Measurements from ENCODE around the gene TIMM50. TPM values are rescaled to one million over a fixed set of nuclear protein-coding genes. Genes with fewer than 3 reads are reported as not detected.
A peak's percentile ranks its signal among the peaks of the same experiment; 100 is the strongest.

The TIMM50 gene
- total and polyA plus RNA-seq, 2 of the 13 experiments (the other 11 are each of a cell fraction or from before 2014, with no cell fraction given): 91.1 to 92.5 TPM

DNA sequence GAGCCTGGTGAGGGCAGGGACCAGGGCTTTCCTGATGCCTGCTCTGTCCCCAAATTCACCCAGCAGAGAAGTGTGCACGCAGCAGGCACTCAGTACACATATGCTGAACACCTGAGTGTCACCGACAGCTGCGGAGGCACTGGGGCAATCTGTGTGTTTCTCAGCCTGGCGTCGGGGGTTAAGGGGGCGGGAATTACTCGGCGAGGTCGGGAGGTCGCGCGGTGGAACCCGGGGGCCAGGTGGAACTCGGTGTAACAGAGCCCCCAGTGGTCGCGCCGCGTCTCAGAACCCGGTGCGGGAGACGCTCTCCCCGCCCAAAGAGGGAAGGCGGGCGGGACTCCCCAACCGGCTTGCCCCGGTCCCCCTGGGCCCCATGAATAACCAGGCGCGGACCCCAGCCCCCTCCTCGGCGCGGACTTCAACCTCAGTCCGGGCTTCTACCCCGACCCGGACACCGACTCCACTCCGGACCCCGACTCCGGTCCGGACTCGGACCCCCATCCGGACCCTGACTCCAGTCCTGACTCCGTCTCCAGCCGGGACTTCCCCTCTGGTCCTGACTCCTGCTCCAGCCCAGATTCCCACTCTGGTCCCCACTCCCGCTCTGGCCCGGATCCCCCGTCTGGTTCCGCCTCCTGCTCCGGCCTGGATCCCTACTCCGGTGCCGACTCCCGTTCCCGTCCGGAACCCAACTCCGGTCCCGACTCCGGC, 34.4 kb downstream of the TIMM50 start, which contains the start of gene SELENOV (continued):
- peak; percentile 47 for TF ChIP-seq SRSF1 (optimal IDR thresholded peaks at IDR 0.05; ENCODE audit: low read depth, low read length)
- no peak for TF ChIP-seq ONECUT2 (CRISPR knock-in tag; IDR thresholded peaks at IDR 0.05)
- 0 out of 2 replicates have a peak, but pooled peaks have one; percentile 15 for TF ChIP-seq PCBP1 (IDR thresholded peaks at IDR 0.05; ENCODE audit: borderline replicate concordance, low read depth, low read length)
- TF ChIP-seq ZNF740 (CRISPR knock-in tag; IDR thresholded peaks at IDR 0.05): no peak
- TF ChIP-seq ZMYM3 (CRISPR knock-in tag; IDR thresholded peaks at IDR 0.05): 0 out of 2 replicates have a peak, but pooled peaks have one; percentile 26
- TF ChIP-seq ZNF558 (CRISPR knock-in tag; IDR thresholded peaks at IDR 0.05; ENCODE audit: borderline replicate concordance): no peak
- TF ChIP-seq GFI1 (CRISPR knock-in tag; IDR thresholded peaks at IDR 0.05; ENCODE audit: borderline replicate concordance): peak; percentile 38; the same call in 1 of the 2 replicates
- no peak for TF ChIP-seq PREB (CRISPR knock-in tag; IDR thresholded peaks at IDR 0.05)
- peak in 1 of 2 experiments; percentile 22; a peak in 1 of 4 replicates for TF ChIP-seq NR2F1 (CRISPR knock-in tag; IDR thresholded peaks at IDR 0.05)
- TF ChIP-seq POLR2G (IDR thresholded peaks at IDR 0.05; ENCODE audit: low read depth, low read length): no peak
- TF ChIP-seq HMGXB4 (CRISPR knock-in tag; IDR thresholded peaks at IDR 0.05; ENCODE audit: borderline replicate concordance in 1 of 2, low read depth in 1 of 2): peak in 1 of 2 experiments; percentile 39; a peak in 1 of 4 replicates
- no peak for TF ChIP-seq ZFP41 (CRISPR knock-in tag; IDR thresholded peaks at IDR 0.05; ENCODE audit: borderline replicate concordance)
- TF ChIP-seq HNRNPUL1 (IDR thresholded peaks at IDR 0.05; ENCODE audit: low read depth, low read length): no peak
- TF ChIP-seq ZNF652 (CRISPR knock-in tag; IDR thresholded peaks at IDR 0.05; ENCODE audit: borderline replicate concordance, low read depth): no peak
- no peak for TF ChIP-seq NFIC (IDR thresholded peaks at IDR 0.05; ENCODE audit: low read length)
- no peak for TF ChIP-seq HOXA9 (CRISPR knock-in tag; IDR thresholded peaks at IDR 0.05; ENCODE audit: borderline replicate concordance)
- 0 out of 2 replicates have a peak, but pooled peaks have one; percentile 32 for TF ChIP-seq MEF2D (CRISPR knock-in tag; IDR thresholded peaks at IDR 0.05)
- TF ChIP-seq NR2F2 (IDR thresholded peaks at IDR 0.05; ENCODE audit: borderline replicate concordance, low read depth): peak; percentile 32; the same call in 1 of the 2 replicates
- no peak for TF ChIP-seq RBM39 (IDR thresholded peaks at IDR 0.05; ENCODE audit: low read depth, low read length, poor library complexity, severe bottlenecking)
- TF ChIP-seq HDAC1 (CRISPR knock-in tag; IDR thresholded peaks at IDR 0.05): peak; percentile 43; the same call in 1 of the 2 replicates
- TF ChIP-seq POLR2AphosphoS2 (IDR thresholded peaks at IDR 0.05; ENCODE audit: low read depth, low read length): no peak
- TF ChIP-seq NBN (conservative IDR thresholded peaks at IDR 0.05): no peak
- no peak for TF ChIP-seq ZNF83 (CRISPR knock-in tag; IDR thresholded peaks at IDR 0.05; ENCODE audit: borderline replicate concordance)
- no peak for TF ChIP-seq ZNF784 (CRISPR knock-in tag; IDR thresholded peaks at IDR 0.05; ENCODE audit: borderline replicate concordance)

Data from HepG2 (cell line).